ENCODE measurements around the gene PACS2.

PACS2 gene

GRCh38 chr14:105440992-105441391 is 126.4 kb downstream of the PACS2 start:
- H3K9ac ChIP-seq (ENCODE audit: low read depth, low read length), result no peak overlapping the region
- no peak overlapping the region for H3K4me2 ChIP-seq (ENCODE audit: low read length)
- H3K4me3 ChIP-seq (ENCODE audit: low read length), result no peak overlapping the region
- no peaks in the 10 kb centered on the region for H3K9me3 ChIP-seq (replicated peaks; ENCODE audit: low read length)
- H3K36me3 ChIP-seq (ENCODE audit: insufficient read depth, low read length), result peaks cover 41% of the 10 kb centered on the region
- no peaks in the 10 kb centered on the region for H3K27me3 ChIP-seq (ENCODE audit: control insufficient read depth, insufficient read depth, low read length)
- H3K4me1 ChIP-seq (ENCODE audit: control insufficient read depth, insufficient read depth, low read length), result peaks cover 5% of the 10 kb centered on the region

GRCh38 chr14:105442125-105442524 is 127.6 kb downstream of the PACS2 start:
- Histone ChIP-seq H3K36me3 (ENCODE audit: insufficient read depth, low read length) (peaks cover 44% of the 10 kb centered on the region), H3K27me3 (ENCODE audit: control insufficient read depth, insufficient read depth, low read length) (no peaks in the 10 kb centered on the region), H3K9ac (ENCODE audit: low read depth, low read length) (no peak overlapping the region), H3K4me2 (ENCODE audit: low read length) (no peak overlapping the region), H3K4me1 (ENCODE audit: control insufficient read depth, insufficient read depth, low read length) (peaks cover 5% of the 10 kb centered on the region), H3K9me3 (replicated peaks; ENCODE audit: low read length) (no peaks in the 10 kb centered on the region), H3K4me3 (ENCODE audit: low read length) (no peak overlapping the region)

GRCh38 chr14:105442834-105443233 is 128.3 kb downstream of the PACS2 start:
- no peak overlapping the region for H3K4me2 ChIP-seq (ENCODE audit: low read length)
- no peaks in the 10 kb centered on the region for H3K9me3 ChIP-seq (replicated peaks; ENCODE audit: low read length)
- H3K4me1 ChIP-seq (ENCODE audit: control insufficient read depth, insufficient read depth, low read length), result peaks cover 5% of the 10 kb centered on the region
- no peak overlapping the region for H3K4me3 ChIP-seq (ENCODE audit: low read length)
- H3K27me3 ChIP-seq (ENCODE audit: control insufficient read depth, insufficient read depth, low read length), result no peaks in the 10 kb centered on the region
- H3K36me3 ChIP-seq (ENCODE audit: insufficient read depth, low read length), result peaks cover 42% of the 10 kb centered on the region
- no peak overlapping the region for H3K9ac ChIP-seq (ENCODE audit: low read depth, low read length)

GRCh38 chr14:105444859-105445258 is 130.3 kb downstream of the PACS2 start:
- Histone ChIP-seq H3K36me3 (ENCODE audit: insufficient read depth, low read length) (peaks cover 40% of the 10 kb centered on the region), H3K9ac (ENCODE audit: low read depth, low read length) (no peak overlapping the region), H3K9me3 (replicated peaks; ENCODE audit: low read length) (no peaks in the 10 kb centered on the region), H3K4me3 (ENCODE audit: low read length) (no peak overlapping the region), H3K4me2 (ENCODE audit: low read length) (no peak overlapping the region), H3K4me1 (ENCODE audit: control insufficient read depth, insufficient read depth, low read length) (peaks cover 3% of the 10 kb centered on the region), H3K27me3 (ENCODE audit: control insufficient read depth, insufficient read depth, low read length) (no peaks in the 10 kb centered on the region)

GRCh38 chr14:105445290-105445689 is 130.7 kb downstream of the PACS2 start:
- no peak overlapping the region for H3K4me2 ChIP-seq (ENCODE audit: low read length)
- H3K27me3 ChIP-seq (ENCODE audit: control insufficient read depth, insufficient read depth, low read length), result no peaks in the 10 kb centered on the region
- no peaks in the 10 kb centered on the region for H3K4me1 ChIP-seq (ENCODE audit: control insufficient read depth, insufficient read depth, low read length)
- no peak overlapping the region for H3K4me3 ChIP-seq (ENCODE audit: low read length)
- no peaks in the 10 kb centered on the region for H3K9me3 ChIP-seq (replicated peaks; ENCODE audit: low read length)
- no peak overlapping the region for H3K9ac ChIP-seq (ENCODE audit: low read depth, low read length)
- H3K36me3 ChIP-seq (ENCODE audit: insufficient read depth, low read length), result peaks cover 44% of the 10 kb centered on the region

GRCh38 chr14:105445901-105446845 is 131.6 kb downstream of the PACS2 start:
- Histone ChIP-seq H3K27me3 (ENCODE audit: control insufficient read depth, insufficient read depth, low read length) (no peaks in the 10 kb centered on the region), H3K36me3 (ENCODE audit: insufficient read depth, low read length) (peaks cover 46% of the 10 kb centered on the region), H3K4me3 (ENCODE audit: low read length) (no peak overlapping the region), H3K9ac (ENCODE audit: low read depth, low read length) (no peak overlapping the region), H3K9me3 (replicated peaks; ENCODE audit: low read length) (no peaks in the 10 kb centered on the region), H3K4me2 (ENCODE audit: low read length) (no peak overlapping the region), H3K4me1 (ENCODE audit: control insufficient read depth, insufficient read depth, low read length) (no peaks in the 10 kb centered on the region)

- H3K27me3 ChIP-seq (ENCODE audit: control insufficient read depth, insufficient read depth, low read length), result no peaks in the 10 kb centered on the region
- peaks cover 48% of the 10 kb centered on the region for H3K36me3 ChIP-seq (ENCODE audit: insufficient read depth, low read length)
- no peaks in the 10 kb centered on the region for H3K4me1 ChIP-seq (ENCODE audit: control insufficient read depth, insufficient read depth, low read length)
- H3K9ac ChIP-seq (ENCODE audit: low read depth, low read length), result no peak overlapping the region
- H3K4me2 ChIP-seq (ENCODE audit: low read length), result no peak overlapping the region
- no peaks in the 10 kb centered on the region for H3K9me3 ChIP-seq (replicated peaks; ENCODE audit: low read length)
- H3K4me3 ChIP-seq (ENCODE audit: low read length), result no peak overlapping the region
Observed at GRCh38 chr14:105446971-105447370, 132.4 kb downstream of the PACS2 start.
